Endothelial cell of umbilical vein (primary cell): ENCODE data around the gene CEP44. TPM values are rescaled to one million over a fixed set of nuclear protein-coding genes. Genes with fewer than 3 reads are reported as not detected.

Experiments used
- BruUV-seq: library from RNA; stranded (reverse); fragments of 400-500 nt; replicated peaks from 2 replicates; lab custom pipeline; 2021; lab: Mats Ljungman, UMichigan
- CTCF ChIA-PET: fragments of 300-600, 350-600 bp; sonication (Branson Sonifier 250); formaldehyde crosslinking; loops from one replicate; lab custom pipeline; 2021; ENCODE audit warnings: antibody characterized with exemption, inconsistent platforms; lab: Charles Lee
- POLR2A ChIA-PET: fragments of 300-600, 350-600 bp; sonication (Branson Sonifier 250); formaldehyde crosslinking; loops from one replicate; lab custom pipeline; 2021; ENCODE audit warnings: antibody characterized with exemption, inconsistent platforms; lab: Charles Lee
- DNase-seq: peaks from one replicate; pipeline ENCODE4 v3.0.0-alpha.2; 2011; ENCODE audit warnings: low read depth, low spot score
- FAIRE-seq: peaks from 2 replicates; lab custom pipeline; 2011; peaks lifted over from hg19 to GRCh38; lab: Jason Lieb, UNC
- H2AFZ ChIP-seq: 2 replicates; pipeline ENCODE4 v1.6.0; 2012; ENCODE audit warnings: low read depth, low read length, control low read depth, inconsistent platforms
- H3K27ac ChIP-seq: 2 replicates; pipeline ENCODE4 v1.5.1; 2011; ENCODE audit warnings: low read depth, mild to moderate bottlenecking, control low read depth, low read length, moderate library complexity; ENCODE audit not compliant: insufficient read depth
- H3K27me3 ChIP-seq, 2 experiments: 2 replicates each; pipeline versions ENCODE4 v1.6.0 to v1.6.1; 2011; ENCODE audit warnings: low read length in 2 of 2, mixed read lengths in 1 of 2; ENCODE audit not compliant: control insufficient read depth in 2 of 2, insufficient read depth in 2 of 2
- H3K36me3 ChIP-seq, 2 experiments: 2 replicates in 1 of 2; 3 replicates in 1 of 2; pipeline ENCODE4 v1.5.1; 2011; ENCODE audit warnings: low read length in 2 of 2, mild to moderate bottlenecking in 1 of 2, moderate library complexity in 1 of 2; ENCODE audit not compliant: control insufficient read depth in 2 of 2, insufficient read depth in 2 of 2; ENCODE audit errors: extremely low read depth in 1 of 2
- H3K4me1 ChIP-seq: 3 replicates; pipeline ENCODE4 v1.5.1; 2011; ENCODE audit warnings: mild to moderate bottlenecking, low read length; ENCODE audit not compliant: control insufficient read depth, insufficient read depth; ENCODE audit errors: extremely low read depth
- H3K4me2 ChIP-seq: 2 replicates; pipeline ENCODE4 v1.6.1; 2011; ENCODE audit warnings: low read length, control low read depth, mixed read lengths; ENCODE audit not compliant: insufficient read depth
- H3K4me3 ChIP-seq, 3 experiments: fragments of 200-600 bp in 1 of 3; sonication (generic), shearing (Covaris generic) in 1 of 3; replicated peaks in 1 of 3; 2 replicates each; pipeline ENCODE4 v1.5.1; 2011 to 2016; ENCODE audit warnings: control low read depth in 3 of 3, low read length in 3 of 3, mild to moderate bottlenecking in 2 of 3, inconsistent platforms in 1 of 3, low read depth in 1 of 3, moderate library complexity in 1 of 3; ENCODE audit not compliant: insufficient read depth in 1 of 3
- H3K79me2 ChIP-seq: 2 replicates; pipeline ENCODE4 v1.6.0; 2012; ENCODE audit warnings: low read length, inconsistent platforms; ENCODE audit not compliant: control insufficient read depth, insufficient read depth
- H3K9ac ChIP-seq: replicated peaks from 2 replicates; pipeline ENCODE3; 2011; ENCODE audit warnings: low read length, control low read depth; ENCODE audit not compliant: insufficient read depth; ENCODE audit errors: extremely low read depth
- H3K9me1 ChIP-seq: replicated peaks from 3 replicates; pipeline ENCODE4 v1.6.0; 2011; ENCODE audit warnings: mild to moderate bottlenecking, low read length; ENCODE audit not compliant: control insufficient read depth, insufficient read depth; ENCODE audit errors: extremely low read depth
- H3K9me3 ChIP-seq: replicated peaks from 2 replicates; pipeline ENCODE4 v1.5.1; 2012; ENCODE audit warnings: low read length, inconsistent platforms; ENCODE audit not compliant: control insufficient read depth, insufficient read depth
- H4K20me1 ChIP-seq: replicated peaks from 2 replicates; pipeline ENCODE3; 2011; ENCODE audit warnings: mild to moderate bottlenecking, low read length; ENCODE audit not compliant: control insufficient read depth, insufficient read depth; ENCODE audit errors: extremely low read depth
- EZH2 ChIP-seq: IDR thresholded peaks from 2 replicates; pipeline ENCODE4 v1.6.1; 2012; ENCODE audit warnings: borderline replicate concordance, low read depth, mild to moderate bottlenecking, moderate library complexity, low read length, inconsistent platforms; ENCODE audit not compliant: severe bottlenecking
- FOS ChIP-seq: IDR thresholded peaks from 2 replicates; pipeline ENCODE4 v1.6.1; 2011; ENCODE audit warnings: mild to moderate bottlenecking, low read length, moderate library complexity, borderline replicate concordance; ENCODE audit not compliant: insufficient read depth
- GATA2 ChIP-seq: IDR thresholded peaks from 2 replicates; pipeline ENCODE4 v1.7.0; 2011; ENCODE audit warnings: low read depth, mild to moderate bottlenecking, moderate library complexity, mixed read lengths, low read length; ENCODE audit not compliant: insufficient read length, insufficient read depth
- JUN ChIP-seq: IDR thresholded peaks from 2 replicates; pipeline ENCODE4 v1.6.1; 2011; ENCODE audit warnings: borderline replicate concordance, low read depth; ENCODE audit not compliant: insufficient read length, insufficient read depth
- MYC ChIP-seq: IDR thresholded peaks from one replicate; pipeline ENCODE4 v1.6.1; 2011; ENCODE audit warnings: mild to moderate bottlenecking, low read depth, low read length
- POLR2A ChIP-seq: IDR thresholded peaks from 2 replicates; pipeline ENCODE4 v1.6.1; 2012; ENCODE audit warnings: low read depth, mild to moderate bottlenecking, control low read depth, low read length
- POLR2AphosphoS5 ChIP-seq: IDR thresholded peaks from 2 replicates; pipeline ENCODE4 v1.6.1; 2012; ENCODE audit warnings: low read depth, mild to moderate bottlenecking, control low read depth, low read length, moderate library complexity; ENCODE audit not compliant: insufficient read depth
- dilution Hi-C: fragments of 300-500 bp; cut with MboI; formaldehyde crosslinking; loops from one replicate; pipeline ENCODE4 v1.15.0; 2019; ENCODE audit warnings: low sequenced_read_pairs; ENCODE audit not compliant: extremely low pct_ligation_motif_present
- intact Hi-C: fragments of 100-400 bp; cut with micrococcal nuclease; formaldehyde crosslinking; loops from one replicate; pipeline ENCODE4 v1.10.0; 2022
- polyA plus RNA-seq, 4 experiments: library from polyadenylated mRNA; depleted of rRNA in 3 of 4; stranded (reverse) in 3 of 4; unstranded in 1 of 4; fragments of >200 nt; gene quantifications; 2 replicates each; pipeline versions ENCODE4 v1.2.1 to v1.2.3, GENCODE V29; 2011 to 2012; ENCODE audit warnings: missing spikeins in 1 of 4
- total RNA-seq: library from RNA; stranded (reverse); gene quantifications from 2 replicates; pipeline ENCODE4 v1.2.3, GENCODE V29; 2021
- TF ChIP-seq, protein P1 (sequence below), 2 donors: IDR thresholded peaks; 1 replicate in 1 of 2; 2 replicates in 1 of 2; pipeline ENCODE4 v1.5.1; 2011; ENCODE audit warnings: low read length in 2 of 2, mild to moderate bottlenecking in 2 of 2, moderate library complexity in 2 of 2, control low read depth in 1 of 2, inconsistent platforms in 1 of 2, low read depth in 1 of 2; ENCODE audit not compliant: insufficient read depth in 1 of 2; ENCODE audit errors: extremely low read depth in 1 of 2
- TF ChIP-seq, protein P2 (sequence below): IDR thresholded peaks from 2 replicates; pipeline ENCODE4 v1.6.1; 2011; ENCODE audit not compliant: insufficient read depth, insufficient read length

The CEP44 gene
- total and polyA plus RNA-seq, 2 donors (not counting 3 experiments of a cell fraction or from before 2014, with no cell fraction given), result 2.0 to 13.0 TPM

DNA sequence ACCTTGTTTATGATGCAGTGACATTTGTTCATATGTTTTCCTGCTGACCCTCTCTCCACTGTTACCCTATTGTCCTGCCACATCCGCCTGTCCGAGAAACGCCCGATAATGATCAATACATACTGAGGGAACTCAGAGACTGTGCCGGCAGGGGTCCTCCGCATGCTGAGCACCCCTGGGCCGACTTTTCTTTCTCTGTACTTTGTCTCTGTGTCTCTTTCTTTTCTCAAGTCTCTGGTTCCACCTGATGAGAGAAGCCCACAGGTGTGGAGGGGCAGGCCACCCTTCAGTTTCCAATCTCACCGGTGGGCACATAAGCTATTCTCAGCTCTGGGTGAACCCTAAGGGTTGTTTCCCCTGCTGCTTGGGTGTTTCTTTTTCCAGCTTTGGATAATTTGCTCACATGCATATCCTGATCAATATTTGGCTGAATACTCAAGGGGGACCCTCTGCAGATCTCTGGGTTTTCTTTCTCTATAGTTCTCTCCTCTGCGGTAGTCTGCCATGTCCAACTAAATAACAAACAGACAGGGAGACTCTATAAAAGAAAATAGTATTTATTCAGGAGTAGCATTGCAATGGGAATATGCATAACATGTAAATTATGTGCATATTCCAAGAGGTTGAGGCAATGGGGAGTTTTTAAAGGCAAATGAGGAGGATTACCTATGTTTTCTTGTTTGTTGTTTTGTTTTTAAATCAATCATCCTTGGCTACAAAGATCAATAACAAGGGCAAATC lies 97.2 kb downstream of the CEP44 start:
- TF ChIP-seq JUN (no peak), EZH2 (no peak), FOS (no peak), GATA2 (no peak), POLR2A (no peak), MYC (no peak), POLR2AphosphoS5 (no peak)
- TF ChIP-seq, protein P1, sequence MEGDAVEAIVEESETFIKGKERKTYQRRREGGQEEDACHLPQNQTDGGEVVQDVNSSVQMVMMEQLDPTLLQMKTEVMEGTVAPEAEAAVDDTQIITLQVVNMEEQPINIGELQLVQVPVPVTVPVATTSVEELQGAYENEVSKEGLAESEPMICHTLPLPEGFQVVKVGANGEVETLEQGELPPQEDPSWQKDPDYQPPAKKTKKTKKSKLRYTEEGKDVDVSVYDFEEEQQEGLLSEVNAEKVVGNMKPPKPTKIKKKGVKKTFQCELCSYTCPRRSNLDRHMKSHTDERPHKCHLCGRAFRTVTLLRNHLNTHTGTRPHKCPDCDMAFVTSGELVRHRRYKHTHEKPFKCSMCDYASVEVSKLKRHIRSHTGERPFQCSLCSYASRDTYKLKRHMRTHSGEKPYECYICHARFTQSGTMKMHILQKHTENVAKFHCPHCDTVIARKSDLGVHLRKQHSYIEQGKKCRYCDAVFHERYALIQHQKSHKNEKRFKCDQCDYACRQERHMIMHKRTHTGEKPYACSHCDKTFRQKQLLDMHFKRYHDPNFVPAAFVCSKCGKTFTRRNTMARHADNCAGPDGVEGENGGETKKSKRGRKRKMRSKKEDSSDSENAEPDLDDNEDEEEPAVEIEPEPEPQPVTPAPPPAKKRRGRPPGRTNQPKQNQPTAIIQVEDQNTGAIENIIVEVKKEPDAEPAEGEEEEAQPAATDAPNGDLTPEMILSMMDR (IDR thresholded peaks at IDR 0.05; ENCODE audit: extremely low read depth in 1 of 2, insufficient read depth in 1 of 2, low read depth in 1 of 2, low read length in 2 of 2), result no peak
- TF ChIP-seq, protein P2, sequence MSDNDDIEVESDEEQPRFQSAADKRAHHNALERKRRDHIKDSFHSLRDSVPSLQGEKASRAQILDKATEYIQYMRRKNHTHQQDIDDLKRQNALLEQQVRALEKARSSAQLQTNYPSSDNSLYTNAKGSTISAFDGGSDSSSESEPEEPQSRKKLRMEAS, result no peak
- Histone ChIP-seq H2AFZ (no peak overlapping the region), H3K9me1 (no peaks in the 10 kb centered on the region), H3K36me3 (no peaks in the 10 kb centered on the region), H3K4me1 (no peaks in the 10 kb centered on the region), H3K9ac (no peak overlapping the region), H3K27me3 (no peaks in the 10 kb centered on the region), H3K4me2 (no peak overlapping the region), H3K27ac (no peak overlapping the region), H4K20me1 (no peaks in the 10 kb centered on the region), H3K4me3 (no peak overlapping the region), H3K9me3 (no peaks in the 10 kb centered on the region), H3K79me2 (no peaks in the 10 kb centered on the region)
- no peak for DNase-seq
- no TSS peak for BruUV-seq
- CTCF ChIA-PET, result no interaction called here
- FAIRE-seq, result no peak
- intact Hi-C loops (no loop called here), dilution Hi-C loops (no loop called here)
- POLR2A ChIA-PET, result no interaction called here
